K562 (cell line): Measurements from ENCODE around the gene CNOT1. TPM values are rescaled to one million over a fixed set of nuclear protein-coding genes. Genes with fewer than 3 reads are reported as not detected.

Experiments
- GTF2E2 ChIP-seq: fragments of 200-800 bp; sonication (Bioruptor generic); IDR thresholded peaks from 2 replicates; pipeline ENCODE4 v1.6.1; 2016; ENCODE audit warnings: missing genetic modification characterization, missing compliant biosample characterization
- SMARCA5 ChIP-seq: fragments of 450-650 bp; IDR thresholded peaks from 2 replicates; pipeline ENCODE4 v1.6.1; 2016
- ZNF174 ChIP-seq: fragments of 250-450 bp; sonication (Bioruptor Pico); IDR thresholded peaks from 2 replicates; pipeline ENCODE4 v1.4.0; 2020; ENCODE audit warnings: mild to moderate bottlenecking
- ZNF3 ChIP-seq: fragments of 250-450 bp; sonication (Bioruptor Pico); IDR thresholded peaks from 2 replicates; pipeline ENCODE4 v1.5.0; 2021; ENCODE audit warnings: mild to moderate bottlenecking, moderate library complexity
- ZNF436 ChIP-seq: fragments of 250-450, 450-650 bp; sonication (Bioruptor Pico); formaldehyde crosslinking; IDR thresholded peaks from 2 replicates; pipeline ENCODE4 v1.7.0; 2020; ENCODE audit warnings: mild to moderate bottlenecking
- polyA plus RNA-seq, 8 experiments: library from polyadenylated mRNA; depleted of rRNA in 4 of 8; stranded (reverse) in 5 of 8; unstranded in 3 of 8; fragments of >200 nt; fragmentation: Nextera tagmentation in 2 of 8; fragmentation: Illumina TruSeq in 1 of 8; extraction: Ambion mirVana in 2 of 8; extraction: Trizol in 1 of 8; gene quantifications; 2 replicates each; pipeline versions ENCODE4 v1.2.1 to v1.2.3, GENCODE V29; 2011 to 2014; ENCODE audit warnings: inconsistent platforms in 1 of 8, missing spikeins in 1 of 8
- total RNA-seq, 7 experiments: library from RNA; depleted of rRNA in 6 of 7; stranded (reverse); fragments of >200 nt in 6 of 7; fragmentation: Illumina TruSeq in 2 of 7; extraction: Trizol in 2 of 7; gene quantifications; 2 replicates each; pipeline versions ENCODE4 v1.2.1 to v1.2.3, GENCODE V29; 2011 to 2021; ENCODE audit warnings: low replicate concordance in 1 of 7
- TF ChIP-seq, protein P1 (sequence below): fragments of 200-600 bp; sonication (generic); IDR thresholded peaks from one replicate; pipeline ENCODE4 v1.6.1; 2012; ENCODE audit warnings: mild to moderate bottlenecking, low read depth, low read length, inconsistent platforms
- TF ChIP-seq, protein P2 (sequence below), 2 experiments: fragments of 450-650 bp in 1 of 2; sonication (generic) in 1 of 2; formaldehyde crosslinking in 1 of 2; IDR thresholded peaks; 2 replicates each; pipeline versions ENCODE4 v1.7.1 to v1.9.0; 2016 to 2022; ENCODE audit warnings: inconsistent platforms in 1 of 2, mild to moderate bottlenecking in 1 of 2, missing genetic modification reagents in 1 of 2

CNOT1 gene
- total and polyA plus RNA-seq, 9 of the 15 experiments (the other 6 are each of a cell fraction or from before 2014, with no cell fraction given) = 110 to 270 (median 220) TPM

DNA sequence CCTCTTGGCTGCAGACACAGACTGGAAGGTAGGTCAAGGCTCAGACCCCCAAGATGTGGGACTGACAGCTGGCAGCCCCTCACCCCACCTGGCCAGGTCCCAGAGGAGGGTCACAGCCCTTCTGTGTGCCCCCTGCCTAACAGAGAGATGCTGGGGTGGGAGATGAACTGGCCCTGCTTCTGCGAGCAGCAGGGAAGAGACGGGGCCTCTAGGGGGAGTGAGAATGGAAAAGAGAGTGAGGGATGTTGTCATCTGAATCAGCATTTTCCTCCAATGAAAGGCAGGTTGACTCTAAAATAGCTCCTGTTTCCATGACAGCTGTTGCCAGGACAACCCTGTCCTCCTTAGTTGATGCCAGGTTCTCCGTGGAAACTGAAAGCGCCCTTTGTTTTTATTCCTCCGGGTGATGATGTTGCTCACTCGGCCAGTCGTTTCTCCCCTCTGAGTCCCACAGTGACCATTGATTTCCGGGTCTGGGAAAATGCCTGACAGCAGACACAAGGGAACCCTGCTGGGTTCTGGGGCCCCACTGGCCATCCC, 134.6 kb downstream of the CNOT1 start (continued):
- TF ChIP-seq, protein P1, sequence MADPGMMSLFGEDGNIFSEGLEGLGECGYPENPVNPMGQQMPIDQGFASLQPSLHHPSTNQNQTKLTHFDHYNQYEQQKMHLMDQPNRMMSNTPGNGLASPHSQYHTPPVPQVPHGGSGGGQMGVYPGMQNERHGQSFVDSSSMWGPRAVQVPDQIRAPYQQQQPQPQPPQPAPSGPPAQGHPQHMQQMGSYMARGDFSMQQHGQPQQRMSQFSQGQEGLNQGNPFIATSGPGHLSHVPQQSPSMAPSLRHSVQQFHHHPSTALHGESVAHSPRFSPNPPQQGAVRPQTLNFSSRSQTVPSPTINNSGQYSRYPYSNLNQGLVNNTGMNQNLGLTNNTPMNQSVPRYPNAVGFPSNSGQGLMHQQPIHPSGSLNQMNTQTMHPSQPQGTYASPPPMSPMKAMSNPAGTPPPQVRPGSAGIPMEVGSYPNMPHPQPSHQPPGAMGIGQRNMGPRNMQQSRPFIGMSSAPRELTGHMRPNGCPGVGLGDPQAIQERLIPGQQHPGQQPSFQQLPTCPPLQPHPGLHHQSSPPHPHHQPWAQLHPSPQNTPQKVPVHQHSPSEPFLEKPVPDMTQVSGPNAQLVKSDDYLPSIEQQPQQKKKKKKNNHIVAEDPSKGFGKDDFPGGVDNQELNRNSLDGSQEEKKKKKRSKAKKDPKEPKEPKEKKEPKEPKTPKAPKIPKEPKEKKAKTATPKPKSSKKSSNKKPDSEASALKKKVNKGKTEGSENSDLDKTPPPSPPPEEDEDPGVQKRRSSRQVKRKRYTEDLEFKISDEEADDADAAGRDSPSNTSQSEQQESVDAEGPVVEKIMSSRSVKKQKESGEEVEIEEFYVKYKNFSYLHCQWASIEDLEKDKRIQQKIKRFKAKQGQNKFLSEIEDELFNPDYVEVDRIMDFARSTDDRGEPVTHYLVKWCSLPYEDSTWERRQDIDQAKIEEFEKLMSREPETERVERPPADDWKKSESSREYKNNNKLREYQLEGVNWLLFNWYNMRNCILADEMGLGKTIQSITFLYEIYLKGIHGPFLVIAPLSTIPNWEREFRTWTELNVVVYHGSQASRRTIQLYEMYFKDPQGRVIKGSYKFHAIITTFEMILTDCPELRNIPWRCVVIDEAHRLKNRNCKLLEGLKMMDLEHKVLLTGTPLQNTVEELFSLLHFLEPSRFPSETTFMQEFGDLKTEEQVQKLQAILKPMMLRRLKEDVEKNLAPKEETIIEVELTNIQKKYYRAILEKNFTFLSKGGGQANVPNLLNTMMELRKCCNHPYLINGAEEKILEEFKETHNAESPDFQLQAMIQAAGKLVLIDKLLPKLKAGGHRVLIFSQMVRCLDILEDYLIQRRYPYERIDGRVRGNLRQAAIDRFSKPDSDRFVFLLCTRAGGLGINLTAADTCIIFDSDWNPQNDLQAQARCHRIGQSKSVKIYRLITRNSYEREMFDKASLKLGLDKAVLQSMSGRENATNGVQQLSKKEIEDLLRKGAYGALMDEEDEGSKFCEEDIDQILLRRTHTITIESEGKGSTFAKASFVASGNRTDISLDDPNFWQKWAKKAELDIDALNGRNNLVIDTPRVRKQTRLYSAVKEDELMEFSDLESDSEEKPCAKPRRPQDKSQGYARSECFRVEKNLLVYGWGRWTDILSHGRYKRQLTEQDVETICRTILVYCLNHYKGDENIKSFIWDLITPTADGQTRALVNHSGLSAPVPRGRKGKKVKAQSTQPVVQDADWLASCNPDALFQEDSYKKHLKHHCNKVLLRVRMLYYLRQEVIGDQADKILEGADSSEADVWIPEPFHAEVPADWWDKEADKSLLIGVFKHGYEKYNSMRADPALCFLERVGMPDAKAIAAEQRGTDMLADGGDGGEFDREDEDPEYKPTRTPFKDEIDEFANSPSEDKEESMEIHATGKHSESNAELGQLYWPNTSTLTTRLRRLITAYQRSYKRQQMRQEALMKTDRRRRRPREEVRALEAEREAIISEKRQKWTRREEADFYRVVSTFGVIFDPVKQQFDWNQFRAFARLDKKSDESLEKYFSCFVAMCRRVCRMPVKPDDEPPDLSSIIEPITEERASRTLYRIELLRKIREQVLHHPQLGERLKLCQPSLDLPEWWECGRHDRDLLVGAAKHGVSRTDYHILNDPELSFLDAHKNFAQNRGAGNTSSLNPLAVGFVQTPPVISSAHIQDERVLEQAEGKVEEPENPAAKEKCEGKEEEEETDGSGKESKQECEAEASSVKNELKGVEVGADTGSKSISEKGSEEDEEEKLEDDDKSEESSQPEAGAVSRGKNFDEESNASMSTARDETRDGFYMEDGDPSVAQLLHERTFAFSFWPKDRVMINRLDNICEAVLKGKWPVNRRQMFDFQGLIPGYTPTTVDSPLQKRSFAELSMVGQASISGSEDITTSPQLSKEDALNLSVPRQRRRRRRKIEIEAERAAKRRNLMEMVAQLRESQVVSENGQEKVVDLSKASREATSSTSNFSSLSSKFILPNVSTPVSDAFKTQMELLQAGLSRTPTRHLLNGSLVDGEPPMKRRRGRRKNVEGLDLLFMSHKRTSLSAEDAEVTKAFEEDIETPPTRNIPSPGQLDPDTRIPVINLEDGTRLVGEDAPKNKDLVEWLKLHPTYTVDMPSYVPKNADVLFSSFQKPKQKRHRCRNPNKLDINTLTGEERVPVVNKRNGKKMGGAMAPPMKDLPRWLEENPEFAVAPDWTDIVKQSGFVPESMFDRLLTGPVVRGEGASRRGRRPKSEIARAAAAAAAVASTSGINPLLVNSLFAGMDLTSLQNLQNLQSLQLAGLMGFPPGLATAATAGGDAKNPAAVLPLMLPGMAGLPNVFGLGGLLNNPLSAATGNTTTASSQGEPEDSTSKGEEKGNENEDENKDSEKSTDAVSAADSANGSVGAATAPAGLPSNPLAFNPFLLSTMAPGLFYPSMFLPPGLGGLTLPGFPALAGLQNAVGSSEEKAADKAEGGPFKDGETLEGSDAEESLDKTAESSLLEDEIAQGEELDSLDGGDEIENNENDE = no peak
- TF ChIP-seq, protein P2, sequence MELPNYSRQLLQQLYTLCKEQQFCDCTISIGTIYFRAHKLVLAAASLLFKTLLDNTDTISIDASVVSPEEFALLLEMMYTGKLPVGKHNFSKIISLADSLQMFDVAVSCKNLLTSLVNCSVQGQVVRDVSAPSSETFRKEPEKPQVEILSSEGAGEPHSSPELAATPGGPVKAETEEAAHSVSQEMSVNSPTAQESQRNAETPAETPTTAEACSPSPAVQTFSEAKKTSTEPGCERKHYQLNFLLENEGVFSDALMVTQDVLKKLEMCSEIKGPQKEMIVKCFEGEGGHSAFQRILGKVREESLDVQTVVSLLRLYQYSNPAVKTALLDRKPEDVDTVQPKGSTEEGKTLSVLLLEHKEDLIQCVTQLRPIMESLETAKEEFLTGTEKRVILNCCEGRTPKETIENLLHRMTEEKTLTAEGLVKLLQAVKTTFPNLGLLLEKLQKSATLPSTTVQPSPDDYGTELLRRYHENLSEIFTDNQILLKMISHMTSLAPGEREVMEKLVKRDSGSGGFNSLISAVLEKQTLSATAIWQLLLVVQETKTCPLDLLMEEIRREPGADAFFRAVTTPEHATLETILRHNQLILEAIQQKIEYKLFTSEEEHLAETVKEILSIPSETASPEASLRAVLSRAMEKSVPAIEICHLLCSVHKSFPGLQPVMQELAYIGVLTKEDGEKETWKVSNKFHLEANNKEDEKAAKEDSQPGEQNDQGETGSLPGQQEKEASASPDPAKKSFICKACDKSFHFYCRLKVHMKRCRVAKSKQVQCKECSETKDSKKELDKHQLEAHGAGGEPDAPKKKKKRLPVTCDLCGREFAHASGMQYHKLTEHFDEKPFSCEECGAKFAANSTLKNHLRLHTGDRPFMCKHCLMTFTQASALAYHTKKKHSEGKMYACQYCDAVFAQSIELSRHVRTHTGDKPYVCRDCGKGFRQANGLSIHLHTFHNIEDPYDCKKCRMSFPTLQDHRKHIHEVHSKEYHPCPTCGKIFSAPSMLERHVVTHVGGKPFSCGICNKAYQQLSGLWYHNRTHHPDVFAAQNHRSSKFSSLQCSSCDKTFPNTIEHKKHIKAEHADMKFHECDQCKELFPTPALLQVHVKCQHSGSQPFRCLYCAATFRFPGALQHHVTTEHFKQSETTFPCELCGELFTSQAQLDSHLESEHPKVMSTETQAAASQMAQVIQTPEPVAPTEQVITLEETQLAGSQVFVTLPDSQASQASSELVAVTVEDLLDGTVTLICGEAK (IDR thresholded peaks at IDR 0.05) = peak; percentile 79
- TF ChIP-seq, protein P2 (CRISPR knock-in tag; IDR thresholded peaks at IDR 0.05) = no peak
- TF ChIP-seq ZNF3 (CRISPR knock-in tag) = no peak
- no peak for TF ChIP-seq ZNF436 (CRISPR knock-in tag)
- no peak for TF ChIP-seq ZNF174 (CRISPR knock-in tag)
- TF ChIP-seq SMARCA5 = no peak
- no peak for TF ChIP-seq GTF2E2
